HG02759 (cell line): Measurements from ENCODE around the gene ZNF813.
"Not testable (repeated sequence)": the region's sequence is repeated elsewhere in the genome, so short reads cannot be mapped to it uniquely, and the experiment has no call there.

Experiments used
- ATAC-seq: cut with Tn5 transposase; IDR thresholded peaks from one replicate; pipeline ENCODE4 v1.9.1; 2021; ENCODE audit warnings: mild to moderate bottlenecking, moderate library complexity; ENCODE audit not compliant: unreplicated experiment

Gene ZNF813

GRCh38 chr19:53475470-53475869 lies 7.9 kb downstream of the ZNF813 start:
- ATAC-seq: not testable (repeated sequence)

- not testable (repeated sequence) for ATAC-seq
These were observed 16.2 kb downstream of the ZNF813 start for GRCh38 chr19:53483751-53484150.

- ATAC-seq: no peak
These were observed 17.8 kb downstream of the ZNF813 start for GRCh38 chr19:53485046-53486004.

GRCh38 chr19:53492153-53492552 lies 24.6 kb downstream of the ZNF813 start:
- no peak for ATAC-seq

GRCh38 chr19:53497311-53498023 lies 29.9 kb downstream of the ZNF813 start:
- not testable (repeated sequence) for ATAC-seq

GRCh38 chr19:53498024-53498395 lies 30.5 kb downstream of the ZNF813 start:
- not testable (repeated sequence) for ATAC-seq

GRCh38 chr19:53503151-53503550 lies 35.6 kb downstream of the ZNF813 start:
- ATAC-seq: not testable (repeated sequence)

- not testable (repeated sequence) for ATAC-seq
These were observed 36.3 kb downstream of the ZNF813 start for GRCh38 chr19:53503671-53504364.

- ATAC-seq: not testable (repeated sequence)
These were observed 36.8 kb downstream of the ZNF813 start for GRCh38 chr19:53504365-53504703.

- ATAC-seq: no peak
These were observed 37.4 kb downstream of the ZNF813 start for GRCh38 chr19:53504885-53505284.

GRCh38 chr19:53506728-53507127 lies 39.2 kb downstream of the ZNF813 start:
- no peak for ATAC-seq

- ATAC-seq: no peak
These were observed 40.2 kb downstream of the ZNF813 start for GRCh38 chr19:53507523-53508442.

GRCh38 chr19:53509443-53509842 lies 41.9 kb downstream of the ZNF813 start:
- ATAC-seq: no peak

GRCh38 chr19:53509845-53510244 lies 42.3 kb downstream of the ZNF813 start:
- ATAC-seq: no peak

GRCh38 chr19:53511357-53511756 lies 43.8 kb downstream of the ZNF813 start:
- ATAC-seq: no peak

GRCh38 chr19:53511933-53512374 lies 44.4 kb downstream of the ZNF813 start:
- ATAC-seq: no peak

- ATAC-seq: not testable (repeated sequence)
These were observed 47.5 kb downstream of the ZNF813 start for GRCh38 chr19:53515047-53515446.

- no peak for ATAC-seq
These were observed 49.7 kb downstream of the ZNF813 start for GRCh38 chr19:53517114-53517741.

GRCh38 chr19:53518121-53518520 lies 50.6 kb downstream of the ZNF813 start:
- ATAC-seq: no peak

GRCh38 chr19:53518716-53519115 lies 51.2 kb downstream of the ZNF813 start:
- ATAC-seq: no peak
